AG09319 (cell line): Measurements from ENCODE around the gene DISC1.

ENCODE experiments used
- DNase-seq: peaks from one replicate; pipeline ENCODE4 v3.0.0-alpha.2; 2010; ENCODE audit warnings: low read depth; ENCODE audit errors: extremely low read depth
- TF ChIP-seq, protein P1 (sequence below): IDR thresholded peaks from 2 replicates; pipeline ENCODE4 v1.5.1; 2011; ENCODE audit warnings: low read depth, mild to moderate bottlenecking, inconsistent platforms, low read length, moderate library complexity

Gene DISC1

DNA sequence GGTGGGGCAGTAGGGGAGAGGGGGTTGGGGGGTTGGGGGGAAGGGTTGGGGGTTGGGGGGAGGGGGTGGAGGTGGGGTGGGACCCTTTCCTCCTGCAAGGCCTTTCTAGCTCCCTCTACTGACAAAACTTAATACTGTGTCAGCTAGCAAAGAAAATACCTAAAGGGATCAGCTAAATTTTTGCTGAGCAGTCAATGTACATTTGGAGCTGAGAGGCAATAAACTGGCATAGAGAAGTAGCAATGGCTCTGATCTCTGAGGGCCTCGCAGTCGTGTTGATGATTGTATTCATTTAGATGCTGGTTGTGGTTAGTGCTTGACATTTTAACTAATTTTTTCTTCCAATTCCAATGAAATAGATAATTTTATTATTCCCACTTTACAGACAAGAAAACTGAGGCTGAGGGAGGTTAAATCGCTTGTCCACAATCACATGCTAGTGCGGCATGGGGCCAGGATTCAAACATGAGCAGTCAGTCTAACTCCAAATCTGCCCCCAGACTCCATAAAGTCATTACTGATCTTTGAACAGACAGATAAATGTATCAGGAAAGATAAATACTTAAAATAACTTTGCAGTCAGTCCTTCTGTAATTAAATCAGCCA lies 357.1 kb downstream of the DISC1 start:
- TF ChIP-seq, protein P1, sequence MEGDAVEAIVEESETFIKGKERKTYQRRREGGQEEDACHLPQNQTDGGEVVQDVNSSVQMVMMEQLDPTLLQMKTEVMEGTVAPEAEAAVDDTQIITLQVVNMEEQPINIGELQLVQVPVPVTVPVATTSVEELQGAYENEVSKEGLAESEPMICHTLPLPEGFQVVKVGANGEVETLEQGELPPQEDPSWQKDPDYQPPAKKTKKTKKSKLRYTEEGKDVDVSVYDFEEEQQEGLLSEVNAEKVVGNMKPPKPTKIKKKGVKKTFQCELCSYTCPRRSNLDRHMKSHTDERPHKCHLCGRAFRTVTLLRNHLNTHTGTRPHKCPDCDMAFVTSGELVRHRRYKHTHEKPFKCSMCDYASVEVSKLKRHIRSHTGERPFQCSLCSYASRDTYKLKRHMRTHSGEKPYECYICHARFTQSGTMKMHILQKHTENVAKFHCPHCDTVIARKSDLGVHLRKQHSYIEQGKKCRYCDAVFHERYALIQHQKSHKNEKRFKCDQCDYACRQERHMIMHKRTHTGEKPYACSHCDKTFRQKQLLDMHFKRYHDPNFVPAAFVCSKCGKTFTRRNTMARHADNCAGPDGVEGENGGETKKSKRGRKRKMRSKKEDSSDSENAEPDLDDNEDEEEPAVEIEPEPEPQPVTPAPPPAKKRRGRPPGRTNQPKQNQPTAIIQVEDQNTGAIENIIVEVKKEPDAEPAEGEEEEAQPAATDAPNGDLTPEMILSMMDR: no peak
- no peak for DNase-seq

DNA sequence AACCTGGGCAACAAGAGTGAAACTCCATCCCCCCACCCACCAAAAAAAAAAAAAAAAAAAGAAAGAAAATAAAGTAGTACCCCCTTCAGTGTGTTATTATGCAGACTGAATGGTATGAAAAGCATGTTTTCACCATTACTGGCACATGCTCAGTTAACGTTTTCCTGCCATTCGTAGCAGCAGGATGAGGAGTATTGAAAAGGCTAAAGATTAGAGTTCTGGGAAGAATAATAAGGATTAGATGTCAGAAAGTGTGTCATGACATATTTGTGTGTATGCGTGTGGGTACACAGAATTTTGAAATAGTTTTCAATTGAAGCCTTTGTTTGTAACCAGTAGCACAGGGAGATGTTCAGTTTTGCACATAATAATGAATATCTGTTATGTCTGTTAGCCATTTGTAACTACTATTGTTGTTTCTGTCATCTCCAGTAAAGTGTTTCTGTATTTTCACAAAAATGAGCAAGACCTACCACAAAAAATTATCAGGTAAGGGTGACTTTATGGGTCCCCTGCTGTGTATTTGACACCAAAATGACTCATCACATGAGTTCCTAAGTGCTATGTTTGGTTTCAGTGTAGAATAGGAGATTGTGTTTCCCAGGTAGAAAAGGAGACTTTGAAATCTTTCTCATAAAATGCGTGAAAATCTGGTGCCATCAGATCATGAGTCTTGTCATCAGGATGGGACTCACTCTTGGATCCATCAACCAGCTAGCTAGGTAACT lies 358.9 kb downstream of the DISC1 start:
- TF ChIP-seq, protein P1: no peak
- no peak for DNase-seq

DNA sequence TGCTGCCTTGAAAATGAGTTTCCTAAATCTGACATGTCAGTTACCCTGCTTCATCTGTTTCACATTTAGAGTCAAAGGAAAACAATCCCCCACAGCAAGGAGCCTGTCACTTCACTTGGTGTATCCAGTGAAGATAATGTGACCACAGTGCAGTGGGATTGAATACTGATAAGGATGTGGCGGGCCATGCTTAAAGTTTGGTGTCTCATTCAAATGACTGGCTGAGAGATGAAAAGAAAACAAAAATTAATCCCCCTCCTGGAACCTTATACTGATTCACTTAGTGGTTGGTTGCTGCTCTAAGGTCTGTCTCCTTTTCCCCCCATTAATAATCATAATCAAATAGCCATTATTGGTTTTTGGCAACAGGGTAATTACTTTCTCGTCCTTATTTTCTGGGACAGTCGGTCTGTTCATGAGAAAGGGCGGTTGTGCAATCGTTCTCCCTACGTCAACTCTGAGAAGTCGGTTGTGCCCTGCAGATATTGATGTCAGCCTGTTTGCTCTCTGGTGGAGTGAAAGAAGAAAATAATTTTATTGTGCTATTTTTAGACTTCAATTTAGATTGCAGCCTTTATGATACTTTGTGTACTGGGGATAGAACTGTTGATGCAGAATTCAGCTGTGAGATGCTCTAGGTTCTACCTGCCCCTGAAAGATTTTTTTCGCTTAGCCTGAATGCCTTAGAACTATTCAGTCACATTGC lies 360.2 kb downstream of the DISC1 start:
- TF ChIP-seq, protein P1: no peak
- DNase-seq: no peak

DNA sequence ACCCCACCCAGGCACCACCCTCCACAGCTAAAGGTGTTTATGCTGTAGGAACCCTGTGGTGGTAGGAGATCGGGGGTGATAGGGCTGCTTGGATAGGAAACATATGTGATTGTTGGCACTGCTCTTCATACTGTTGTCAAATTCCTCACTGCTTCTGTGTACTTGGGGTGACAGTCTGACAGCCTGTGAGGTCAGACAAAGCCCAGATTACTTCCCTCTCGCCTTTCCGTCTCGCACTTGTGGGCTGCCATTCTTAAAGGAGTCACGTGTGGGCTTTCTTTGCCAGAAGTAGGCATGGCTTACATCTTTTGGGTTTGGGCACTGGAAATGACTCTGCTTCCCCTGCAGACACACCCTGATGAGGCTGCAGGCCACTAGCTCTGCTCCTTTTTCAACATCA lies 363.8 kb downstream of the DISC1 start:
- TF ChIP-seq, protein P1: no peak
- no peak for DNase-seq

DNA sequence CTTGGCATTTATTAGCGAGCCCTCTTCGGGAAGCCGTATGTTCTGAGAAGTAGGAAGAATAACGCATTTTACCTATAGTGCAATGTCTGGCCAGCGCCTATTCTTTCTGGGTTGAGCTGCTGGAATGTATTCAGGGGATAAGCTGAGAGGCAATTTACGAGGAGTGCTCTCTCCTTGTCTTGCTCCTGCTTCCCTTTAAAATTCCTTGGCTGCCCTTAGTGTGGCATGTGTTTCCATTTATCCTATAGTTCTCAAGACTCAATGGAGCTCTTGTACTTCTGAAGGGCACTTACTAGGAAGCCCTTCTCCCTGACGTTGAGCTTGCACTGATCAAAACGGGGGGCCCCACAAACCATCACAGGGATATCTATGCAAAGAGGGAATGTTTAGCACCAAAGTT lies 364.6 kb downstream of the DISC1 start:
- TF ChIP-seq, protein P1: no peak
- no peak for DNase-seq

DNA sequence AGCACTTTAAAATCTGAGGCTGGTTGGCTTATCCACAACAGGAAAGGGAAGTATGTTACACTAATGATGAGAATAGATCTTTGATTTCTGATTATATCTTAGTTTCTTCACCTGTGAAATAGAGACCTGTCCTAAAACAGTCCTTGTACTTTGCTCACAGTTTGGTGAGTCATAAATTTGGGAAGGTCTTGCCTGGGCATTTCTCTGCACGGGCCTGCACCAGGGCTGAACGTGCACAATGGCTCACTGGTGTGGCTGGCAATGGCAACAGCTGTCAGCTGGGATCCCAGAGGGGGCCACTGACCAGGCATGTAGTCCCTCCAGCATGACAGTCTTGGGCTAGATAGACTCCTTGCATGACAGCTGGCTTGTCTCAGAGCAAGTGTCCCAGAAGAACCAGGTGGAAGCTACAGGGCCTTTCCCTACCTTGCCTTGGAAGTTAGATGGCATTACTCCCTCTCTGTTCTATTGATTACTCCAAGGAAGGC lies 367.4 kb downstream of the DISC1 start:
- TF ChIP-seq, protein P1: no peak

DNA sequence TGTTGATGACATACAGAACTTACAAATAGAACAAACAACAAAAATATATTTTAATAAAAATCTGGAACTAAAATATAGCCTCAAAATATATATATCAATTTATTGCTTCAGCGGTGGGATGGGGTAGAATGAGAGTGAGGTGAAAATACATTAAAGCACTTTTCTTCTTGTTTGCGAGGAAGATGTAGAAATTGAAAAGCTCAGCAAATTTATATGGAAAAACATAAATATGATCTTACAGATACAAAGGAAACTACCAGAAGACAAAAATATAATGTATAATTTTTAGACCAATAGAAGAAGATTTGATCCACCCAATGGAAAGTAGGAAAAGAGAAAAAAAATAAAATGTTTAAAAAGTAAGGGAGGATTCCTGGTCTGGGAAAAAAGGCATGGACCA lies 372.2 kb downstream of the DISC1 start:
- TF ChIP-seq, protein P1: no peak
- DNase-seq: no peak

More for the DNA sequence above, 367.4 kb downstream of the DISC1 start:
- no peak for DNase-seq
